Adrenal gland (tissue), 12 donors: ENCODE measurements around the gene CEP70. TPM values are rescaled to one million over a fixed set of nuclear protein-coding genes. Genes with fewer than 3 reads are reported as not detected.
"Not testable (repeated sequence)": the region's sequence is repeated elsewhere in the genome, so short reads cannot be mapped to it uniquely, and the experiment has no call there.

Experiments used
- DNase-seq, 7 donors: peaks; one replicate each; pipeline ENCODE4 v3.0.0-alpha.2; 2019 to 2020
- H3K27ac ChIP-seq, 5 donors: fragments of 200-600 bp; sonication (generic) in 4 of 5; 1 replicate in 3 of 5; 2 replicates in 2 of 5; pipeline versions ENCODE4 v1.5.1 to v1.8.0; 2016 to 2020; ENCODE audit warnings: mild to moderate bottlenecking in 1 of 5
- H3K27me3 ChIP-seq: fragments of 200-600 bp; 2 replicates; pipeline ENCODE4 v1.8.0; 2021
- H3K36me3 ChIP-seq, 2 donors: fragments of 200-600 bp; replicated peaks in 1 of 2; 1 replicate in 1 of 2; 2 replicates in 1 of 2; pipeline versions ENCODE4 v1.5.1 to v1.8.0; 2018 to 2022
- H3K4me1 ChIP-seq, 2 donors: fragments of 200-600 bp; replicated peaks in 1 of 2; 1 replicate in 1 of 2; 2 replicates in 1 of 2; pipeline versions ENCODE4 v1.5.1 to v1.8.0; 2018 to 2021
- H3K4me3 ChIP-seq, 4 donors: fragments of 200-600 bp; sonication (generic) in 3 of 4; one replicate each; pipeline ENCODE4 v1.5.1; 2016 to 2018
- H3K9me3 ChIP-seq, 3 donors: fragments of 200-600 bp; sonication (generic) in 1 of 3; replicated peaks in 1 of 3; 1 replicate in 2 of 3; 2 replicates in 1 of 3; pipeline versions ENCODE4 v1.5.1 to v1.8.0; 2016 to 2021
- CTCF ChIP-seq, 6 experiments: fragments of 450-650 bp in 4 of 6; fragments of 200-600 bp in 2 of 6; sonication (generic) in 1 of 6; IDR thresholded peaks; 1 replicate in 5 of 6; 2 replicates in 1 of 6; pipeline versions ENCODE4 v1.5.1 to v1.8.0; 2016 to 2021; ENCODE audit warnings: antibody characterized with exemption in 6 of 6, mild to moderate bottlenecking in 2 of 6, moderate library complexity in 1 of 6
- POLR2A ChIP-seq, 2 donors: fragments of 450-650 bp; IDR thresholded peaks; one replicate each; pipeline ENCODE4 v1.6.1; 2017; ENCODE audit warnings: antibody characterized with exemption in 2 of 2, mild to moderate bottlenecking in 2 of 2, moderate library complexity in 1 of 2
- WGBS, 4 donors: extraction: QIAGEN DNeasy Blood & Tissue Kit in 2 of 4; methylation state at CpG; one replicate each; pipeline versions ENCODE4 v1.1.5 to v1.1.7; 2013 to 2017; 5-methylcytosine and 5-hydroxymethylcytosine counted together
- intact Hi-C, 2 donors: fragments of 100-400 bp; cut with DNase I; formaldehyde crosslinking; loops; one replicate each; pipeline versions ENCODE4 v1.14.1 to v1.15.0; 2022 to 2023
- polyA plus RNA-seq, 3 donors: library from polyadenylated mRNA; stranded (reverse); fragments of 200-250 nt in 2 of 3; fragments of 350-450 nt in 1 of 3; fragmentation: Illumina TruSeq in 1 of 3; extraction: RNeasy Lipid Tissue Mini Kit (QIAGEN cat#74804) in 1 of 3; gene quantifications; one replicate each; pipeline ENCODE4 v1.2.3, GENCODE V29; 2013 to 2014
- total RNA-seq, 9 donors: library from RNA; depleted of rRNA in 4 of 9; stranded (reverse); fragments of >200 nt in 4 of 9; fragments of 120-200 nt in 1 of 9; fragmentation: NEBNext Ultra II Directional in 1 of 9; extraction: Animal tissue kit (Norgen Biotek cat#: 25700) in 1 of 9; gene quantifications; one replicate each; pipeline versions ENCODE4 v1.1.0 to v1.2.4, GENCODE V29; 2013 to 2023
- donor health status: healthy with polysubstance abuse.
- donor health status: Bipolar disorder and iron deficiency.
- donor health status: DM: yes; HTN: yes; CAD: no.
- donor health status: DM: no; HTN: no; CAD: no.
- donor health status: DM: no; HTN: no; CAD: no.
- donor health status: DM: yes; HTN: yes; CAD: no.

Gene CEP70
- total and polyA plus RNA-seq, 12 donors, result 7.8 to 26.9 (median 16.4) TPM

GRCh38 chr3:138493804-138494606 lies 100.1 kb downstream of the CEP70 start:
- peaks cover 0 to 6% of the 10 kb centered on the region in 2 donors for H3K4me1 ChIP-seq
- DNase-seq, result no peak
- H3K9me3 ChIP-seq, result no peaks in the 10 kb centered on the region
- intact Hi-C loops, result no loop called here
- H3K27ac ChIP-seq, result no peak overlapping the region
- H3K27me3 ChIP-seq, result no peaks in the 10 kb centered on the region
- no peaks in the 10 kb centered on the region for H3K36me3 ChIP-seq
- 77 to 84% (median 82%) methylated on average over 3 of the region's 3 CpGs for WGBS, 4 donors
- H3K4me3 ChIP-seq, result no peak overlapping the region
- TF ChIP-seq CTCF (IDR thresholded peaks at IDR 0.05) (no peak), POLR2A (IDR thresholded peaks at IDR 0.05) (no peak)

GRCh38 chr3:138492980-138493675 lies 100.9 kb downstream of the CEP70 start:
- no peak for DNase-seq
- Histone ChIP-seq H3K27ac (no peak overlapping the region), H3K27me3 (no peaks in the 10 kb centered on the region), H3K36me3 (no peaks in the 10 kb centered on the region), H3K4me1 (peaks cover 0 to 6% of the 10 kb centered on the region in 2 donors), H3K4me3 (no peak overlapping the region), H3K9me3 (no peaks in the 10 kb centered on the region)
- TF ChIP-seq POLR2A (IDR thresholded peaks at IDR 0.05), result no peak
- TF ChIP-seq CTCF (IDR thresholded peaks at IDR 0.05), result no peak
- WGBS, 4 donors, result 91 to 99% (median 97%) methylated on average over 4 of the region's 4 CpGs
- intact Hi-C loops, result no loop called here

- H3K27me3 ChIP-seq, result no peaks in the 10 kb centered on the region
- no peaks in the 10 kb centered on the region for H3K36me3 ChIP-seq
- WGBS, 4 donors, result 97 to 100% (median 98%) methylated on average over 1 of the region's 1 CpG
- H3K4me1 ChIP-seq, result peaks cover 0 to 6% of the 10 kb centered on the region in 2 donors
- intact Hi-C loops, result no loop called here
- no peak overlapping the region for H3K4me3 ChIP-seq
- no peak for DNase-seq
- no peak overlapping the region for H3K27ac ChIP-seq
- no peak for TF ChIP-seq POLR2A (IDR thresholded peaks at IDR 0.05)
- no peak for TF ChIP-seq CTCF (IDR thresholded peaks at IDR 0.05)
- peaks cover 0 to 6% (median 0%) of the 10 kb centered on the region in 3 donors for H3K9me3 ChIP-seq
These were observed 102.1 kb downstream of the CEP70 start for GRCh38 chr3:138491971-138492370.

GRCh38 chr3:138486580-138486979 lies 107.5 kb downstream of the CEP70 start:
- DNase-seq, H3K27me3 ChIP-seq, H3K4me1 ChIP-seq, H3K27ac ChIP-seq, H3K36me3 ChIP-seq, intact Hi-C loops, H3K4me3 ChIP-seq: not testable (repeated sequence)
- WGBS, 4 donors, result 93 to 96% (median 94%) methylated on average over 6 of the region's 6 CpGs
- peaks cover 0 to 12% (median 0%) of the 10 kb centered on the region in 3 donors for H3K9me3 ChIP-seq

- H3K27me3 ChIP-seq, H3K4me1 ChIP-seq, H3K36me3 ChIP-seq, H3K4me3 ChIP-seq, intact Hi-C loops, DNase-seq, H3K27ac ChIP-seq: not testable (repeated sequence)
- 88 to 100% (median 97%) methylated on average over 3 to 17 of the region's 17 CpGs for WGBS, 4 donors
- peaks cover 0 to 12% (median 0%) of the 10 kb centered on the region in 3 donors for H3K9me3 ChIP-seq
These were observed 109.4 kb downstream of the CEP70 start for GRCh38 chr3:138484672-138485071.
